HepG2 (cell line): ENCODE data around the gene PARP8. TPM values are rescaled to one million over a fixed set of nuclear protein-coding genes. Genes with fewer than 3 reads are reported as not detected.

Experiments
- ATAC-seq: fragments of 200-7000 bp; cut with Tn5 transposase; 3 replicates; pipeline ENCODE4 v1.9.1; 2020; ENCODE audit warnings: mild to moderate bottlenecking, moderate library complexity
- BruUV-seq: library from RNA; stranded (reverse); fragments of 400-500 nt; replicated peaks from 2 replicates; lab custom pipeline; 2021; lab: Mats Ljungman, UMichigan
- CTCF ChIA-PET: fragments of 300-600 bp; formaldehyde crosslinking; extraction: SDS; loops from one replicate; lab custom pipeline; 2021; ENCODE audit warnings: low total read pairs, inconsistent platforms, low intra/inter-chr PET ratio; lab: Yijun Ruan, JAX
- POLR2A ChIA-PET: fragments of 350-600 bp; sonication (Branson Sonifier 250); formaldehyde crosslinking; loops from one replicate; lab custom pipeline; 2020; ENCODE audit warnings: antibody characterized with exemption, inconsistent platforms; lab: Yijun Ruan, JAX
- DNase-seq: peaks from one replicate; pipeline ENCODE4 v3.0.0-alpha.2; 2015; ENCODE audit warnings: low spot score
- FAIRE-seq: peaks from 3 replicates; lab custom pipeline; 2011; peaks lifted over from hg19 to GRCh38; lab: Jason Lieb, UNC
- H2AFZ ChIP-seq: one replicate; pipeline ENCODE4 v1.6.1; 2011; ENCODE audit warnings: low read length, inconsistent platforms
- H3K27ac ChIP-seq: fragments of 300-600 bp; 3 replicates; pipeline ENCODE4 v1.8.0; 2011; ENCODE audit warnings: mixed run types, mild to moderate bottlenecking, mixed read lengths, low read length, inconsistent platforms; ENCODE audit not compliant: insufficient read depth; ENCODE audit errors: extremely low read length
- H3K27me3 ChIP-seq, 2 experiments: fragments of 200-600 bp in 1 of 2; 2 replicates in 1 of 2; 3 replicates in 1 of 2; pipeline versions ENCODE4 v1.6.0 to v1.8.0; 2011; ENCODE audit warnings: low read length in 2 of 2, mild to moderate bottlenecking in 2 of 2, moderate library complexity in 2 of 2, inconsistent platforms in 1 of 2; ENCODE audit not compliant: insufficient read depth in 2 of 2, control insufficient read depth in 1 of 2
- H3K36me3 ChIP-seq, 2 experiments: fragments of 200-600 bp in 1 of 2; replicated peaks in 1 of 2; 2 replicates in 1 of 2; 3 replicates in 1 of 2; pipeline versions ENCODE4 v1.5.1 to v1.8.0; 2011; ENCODE audit warnings: low read length in 2 of 2, inconsistent platforms in 1 of 2; ENCODE audit not compliant: insufficient read depth in 2 of 2, control insufficient read depth in 1 of 2
- H3K4me1 ChIP-seq: 2 replicates; pipeline ENCODE4 v1.5.1; 2012; ENCODE audit warnings: low read length, inconsistent platforms; ENCODE audit not compliant: insufficient read depth
- H3K4me2 ChIP-seq: 2 replicates; pipeline ENCODE4 v1.6.0; 2011; ENCODE audit warnings: low read depth, low read length, inconsistent platforms
- H3K4me3 ChIP-seq, 3 experiments: fragments of 200-600 bp in 1 of 3; sonication (generic), shearing (Covaris generic) in 1 of 3; replicated peaks in 1 of 3; 2 replicates each; pipeline ENCODE4 v1.5.1; 2011 to 2016; ENCODE audit warnings: low read length in 3 of 3, inconsistent platforms in 2 of 3, low read depth in 2 of 3, mild to moderate bottlenecking in 2 of 3, control low read depth in 1 of 3, mixed read lengths in 1 of 3; ENCODE audit not compliant: insufficient read depth in 1 of 3
- H3K79me2 ChIP-seq: one replicate; pipeline ENCODE4 v1.6.1; 2011; ENCODE audit warnings: low read length, inconsistent platforms; ENCODE audit not compliant: insufficient read depth
- H3K9ac ChIP-seq: 2 replicates; pipeline ENCODE4 v1.6.0; 2011; ENCODE audit warnings: mild to moderate bottlenecking, low read depth, low read length, inconsistent platforms; ENCODE audit not compliant: insufficient read depth
- H3K9me3 ChIP-seq: 2 replicates; pipeline ENCODE4 v1.5.1; 2012; ENCODE audit warnings: mild to moderate bottlenecking, low read length
- H4K20me1 ChIP-seq: 2 replicates; pipeline ENCODE4 v1.6.0; 2011; ENCODE audit warnings: inconsistent platforms, mild to moderate bottlenecking, low read length, moderate library complexity; ENCODE audit not compliant: insufficient read depth
- CHD2 ChIP-seq: IDR thresholded peaks from 2 replicates; pipeline ENCODE4 v1.6.1; 2011; ENCODE audit warnings: low read depth, low read length, improper control_type of control experiment
- MEF2D ChIP-seq: sonication (generic); formaldehyde crosslinking; IDR thresholded peaks from 2 replicates; pipeline ENCODE4 v1.5.1; 2020; ENCODE audit warnings: mild to moderate bottlenecking, missing genetic modification reagents
- PCBP2 ChIP-seq: fragments of 200-400 bp; formaldehyde crosslinking; optimal IDR thresholded peaks from 2 replicates; pipeline ENCODE3; 2018; ENCODE audit warnings: low read length, low read depth; ENCODE audit not compliant: poor library complexity, severe bottlenecking
- SYNCRIP ChIP-seq: fragments of 200-400 bp; formaldehyde crosslinking; IDR thresholded peaks from 2 replicates; pipeline ENCODE4 v1.6.1; 2018; ENCODE audit warnings: mild to moderate bottlenecking, low read depth, low read length; ENCODE audit not compliant: insufficient read depth
- TAF15 ChIP-seq: fragments of 200-400 bp; formaldehyde crosslinking; IDR thresholded peaks from one replicate; pipeline ENCODE4 v1.6.1; 2018; ENCODE audit warnings: mild to moderate bottlenecking, low read depth, low read length; ENCODE audit not compliant: poor library complexity, severe bottlenecking
- TEAD3 ChIP-seq: optimal IDR thresholded peaks from 2 replicates; pipeline ENCODE3; 2016; ENCODE audit warnings: borderline replicate concordance
- ZBTB7B ChIP-seq: sonication (generic); formaldehyde crosslinking; IDR thresholded peaks from 2 replicates; pipeline ENCODE4 v1.4.0; 2020; ENCODE audit warnings: missing genetic modification reagents
- ZNF552 ChIP-seq: sonication (generic); formaldehyde crosslinking; IDR thresholded peaks from 2 replicates; pipeline ENCODE4 v1.9.0; 2022; ENCODE audit warnings: missing genetic modification reagents, mild to moderate bottlenecking, borderline replicate concordance
- ZNF724P ChIP-seq: sonication (generic); formaldehyde crosslinking; IDR thresholded peaks from 2 replicates; pipeline ENCODE4 v1.8.0; 2022; ENCODE audit warnings: missing genetic modification reagents, borderline replicate concordance
- ZNF772 ChIP-seq: sonication (generic); formaldehyde crosslinking; IDR thresholded peaks from 2 replicates; pipeline ENCODE4 v1.5.0; 2020; ENCODE audit warnings: mild to moderate bottlenecking, missing genetic modification reagents
- WGBS: methylation state at CpG from one replicate; pipeline ENCODE4 v1.1.6; 2017; ENCODE audit warnings: low lambda C conversion rate; 5-methylcytosine and 5-hydroxymethylcytosine counted together
- in situ Hi-C: cut with HindIII; loops from 2 replicates; pipeline ENCODE4 v1.10.0; 2017; ENCODE audit warnings: low pct_unique_long_range_greater_than_20kb; ENCODE audit not compliant: extremely low pct_ligation_motif_present
- intact Hi-C: fragments of 100-400 bp; cut with micrococcal nuclease; formaldehyde crosslinking; loops from one replicate; pipeline ENCODE4 v1.10.0; 2022; ENCODE audit not compliant: unreplicated experiment
- polyA plus RNA-seq, 8 experiments: library from polyadenylated mRNA; depleted of rRNA in 3 of 8; stranded (reverse) in 7 of 8; unstranded in 1 of 8; fragments of >200 nt; fragmentation: Illumina TruSeq in 4 of 8; extraction: Trizol in 4 of 8; gene quantifications; 2 replicates each; pipeline versions ENCODE4 v1.2.1 to v1.2.3, GENCODE V29; 2011 to 2016; ENCODE audit warnings: low read depth in 4 of 8, missing spikeins in 1 of 8, mixed read lengths in 1 of 8; ENCODE audit not compliant: insufficient read depth in 1 of 8
- total RNA-seq, 5 experiments: library from RNA; depleted of rRNA; stranded (reverse); fragments of >200 nt; fragmentation: Illumina TruSeq; extraction: Trizol; gene quantifications; 2 replicates each; pipeline ENCODE4 v1.2.3, GENCODE V29; 2016; ENCODE audit warnings: low read depth in 1 of 5
- TF ChIP-seq, protein P1 (sequence below): sonication (generic); formaldehyde crosslinking; IDR thresholded peaks from 2 replicates; pipeline ENCODE4 v1.5.0; 2020; ENCODE audit warnings: missing genetic modification reagents
- TF ChIP-seq, protein P2 (sequence below): sonication (generic); formaldehyde crosslinking; IDR thresholded peaks from 2 replicates; pipeline ENCODE4 v1.9.0; 2021; ENCODE audit warnings: mild to moderate bottlenecking, missing genetic modification reagents
- TF ChIP-seq, protein P3 (sequence below): IDR thresholded peaks from 2 replicates; pipeline ENCODE4 v1.6.1; 2016; ENCODE audit warnings: mild to moderate bottlenecking

The PARP8 gene
- total and polyA plus RNA-seq, 2 of the 13 experiments (the other 11 are each of a cell fraction or from before 2014, with no cell fraction given) = 0.11 to 0.29 TPM

DNA sequence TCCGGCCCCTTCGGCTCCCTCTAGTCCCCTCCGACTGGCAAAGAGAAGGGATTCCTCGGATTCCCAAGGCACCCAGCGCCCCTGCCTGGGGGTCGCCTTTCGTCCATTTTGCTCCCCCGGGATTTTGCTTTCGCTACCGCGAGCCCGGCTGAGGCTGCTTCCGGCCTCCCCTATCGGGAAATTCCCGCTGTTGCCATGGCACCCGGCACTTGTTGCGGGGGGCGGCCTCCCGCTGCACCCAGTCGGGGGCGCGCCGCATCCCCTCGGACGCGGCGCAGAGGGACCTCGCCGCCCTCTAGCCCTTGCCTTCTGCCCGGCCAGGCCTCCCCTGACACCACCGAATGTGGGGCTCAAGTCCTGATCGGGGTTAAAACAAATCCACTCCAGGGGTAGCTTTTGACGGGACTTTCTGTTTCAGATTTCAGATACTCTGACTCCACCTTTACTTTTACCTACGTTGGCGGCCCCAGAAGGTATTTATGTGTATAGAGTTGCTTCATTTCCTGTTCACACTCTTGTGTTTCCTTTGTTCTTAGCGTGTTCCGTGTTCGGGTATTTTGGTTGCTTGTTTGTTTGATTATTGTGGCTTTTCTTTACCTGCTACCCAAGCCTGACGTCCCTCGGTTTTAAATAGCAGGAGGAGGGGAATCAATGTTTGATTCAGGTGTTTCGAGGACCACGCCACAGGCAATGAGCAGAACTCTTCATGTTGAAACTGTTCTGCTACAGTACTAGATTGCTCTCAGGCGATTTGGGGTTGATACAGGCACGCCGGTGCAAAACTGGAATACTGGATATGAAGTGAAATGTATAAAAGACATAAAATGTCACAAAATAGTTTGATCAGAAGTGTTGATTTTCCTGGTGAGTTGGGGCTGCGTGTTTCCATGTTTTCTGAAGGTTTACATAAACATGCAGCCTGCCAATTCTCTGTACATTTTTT lies 1.5 kb downstream of the PARP8 start:
- Histone ChIP-seq H3K4me1 (no peaks in the 10 kb centered on the region), H3K9me3 (no peaks in the 10 kb centered on the region), H3K27me3 (peaks cover 0 to 15% of the 10 kb centered on the region in 2 experiments; a peak in 2 of 5 replicates), H3K79me2 (no peaks in the 10 kb centered on the region), H2AFZ (peak overlapping the region; percentile 90), H4K20me1 (no peaks in the 10 kb centered on the region), H3K36me3 (no peaks in the 10 kb centered on the region), H3K4me2 (peak overlapping the region; percentile 94), H3K27ac (no peak overlapping the region), H3K4me3 (peak overlapping the region; percentile 62 to 72 (median 63)), H3K9ac (0 out of 2 replicates have a peak overlapping the region, but pooled peaks have one; percentile 22)
- DNase-seq = no peak
- intact Hi-C loops (no loop called here), in situ Hi-C loops (no loop called here)
- no TSS peak for BruUV-seq
- ChIA-PET POLR2A (no interaction called here), CTCF (no interaction called here)
- no peak for FAIRE-seq
- peak; percentile 66 for ATAC-seq
- WGBS = 5% methylated on average over 25 of the region's 46 CpGs
- TF ChIP-seq ZNF552 (CRISPR knock-in tag) (no peak), PCBP2 (no peak), ZNF724P (CRISPR knock-in tag) (no peak), TAF15 (peak; percentile 6), ZNF772 (CRISPR knock-in tag) (no peak), CHD2 (0 out of 2 replicates have a peak, but pooled peaks have one; percentile 31), SYNCRIP (no peak), MEF2D (no peak), TEAD3 (no peak), ZBTB7B (CRISPR knock-in tag) (0 out of 2 replicates have a peak, but pooled peaks have one; percentile 60)
- TF ChIP-seq, protein P1, sequence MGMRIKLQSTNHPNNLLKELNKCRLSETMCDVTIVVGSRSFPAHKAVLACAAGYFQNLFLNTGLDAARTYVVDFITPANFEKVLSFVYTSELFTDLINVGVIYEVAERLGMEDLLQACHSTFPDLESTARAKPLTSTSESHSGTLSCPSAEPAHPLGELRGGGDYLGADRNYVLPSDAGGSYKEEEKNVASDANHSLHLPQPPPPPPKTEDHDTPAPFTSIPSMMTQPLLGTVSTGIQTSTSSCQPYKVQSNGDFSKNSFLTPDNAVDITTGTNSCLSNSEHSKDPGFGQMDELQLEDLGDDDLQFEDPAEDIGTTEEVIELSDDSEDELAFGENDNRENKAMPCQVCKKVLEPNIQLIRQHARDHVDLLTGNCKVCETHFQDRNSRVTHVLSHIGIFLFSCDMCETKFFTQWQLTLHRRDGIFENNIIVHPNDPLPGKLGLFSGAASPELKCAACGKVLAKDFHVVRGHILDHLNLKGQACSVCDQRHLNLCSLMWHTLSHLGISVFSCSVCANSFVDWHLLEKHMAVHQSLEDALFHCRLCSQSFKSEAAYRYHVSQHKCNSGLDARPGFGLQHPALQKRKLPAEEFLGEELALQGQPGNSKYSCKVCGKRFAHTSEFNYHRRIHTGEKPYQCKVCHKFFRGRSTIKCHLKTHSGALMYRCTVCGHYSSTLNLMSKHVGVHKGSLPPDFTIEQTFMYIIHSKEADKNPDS (CRISPR knock-in tag) = no peak
- TF ChIP-seq, protein P2, sequence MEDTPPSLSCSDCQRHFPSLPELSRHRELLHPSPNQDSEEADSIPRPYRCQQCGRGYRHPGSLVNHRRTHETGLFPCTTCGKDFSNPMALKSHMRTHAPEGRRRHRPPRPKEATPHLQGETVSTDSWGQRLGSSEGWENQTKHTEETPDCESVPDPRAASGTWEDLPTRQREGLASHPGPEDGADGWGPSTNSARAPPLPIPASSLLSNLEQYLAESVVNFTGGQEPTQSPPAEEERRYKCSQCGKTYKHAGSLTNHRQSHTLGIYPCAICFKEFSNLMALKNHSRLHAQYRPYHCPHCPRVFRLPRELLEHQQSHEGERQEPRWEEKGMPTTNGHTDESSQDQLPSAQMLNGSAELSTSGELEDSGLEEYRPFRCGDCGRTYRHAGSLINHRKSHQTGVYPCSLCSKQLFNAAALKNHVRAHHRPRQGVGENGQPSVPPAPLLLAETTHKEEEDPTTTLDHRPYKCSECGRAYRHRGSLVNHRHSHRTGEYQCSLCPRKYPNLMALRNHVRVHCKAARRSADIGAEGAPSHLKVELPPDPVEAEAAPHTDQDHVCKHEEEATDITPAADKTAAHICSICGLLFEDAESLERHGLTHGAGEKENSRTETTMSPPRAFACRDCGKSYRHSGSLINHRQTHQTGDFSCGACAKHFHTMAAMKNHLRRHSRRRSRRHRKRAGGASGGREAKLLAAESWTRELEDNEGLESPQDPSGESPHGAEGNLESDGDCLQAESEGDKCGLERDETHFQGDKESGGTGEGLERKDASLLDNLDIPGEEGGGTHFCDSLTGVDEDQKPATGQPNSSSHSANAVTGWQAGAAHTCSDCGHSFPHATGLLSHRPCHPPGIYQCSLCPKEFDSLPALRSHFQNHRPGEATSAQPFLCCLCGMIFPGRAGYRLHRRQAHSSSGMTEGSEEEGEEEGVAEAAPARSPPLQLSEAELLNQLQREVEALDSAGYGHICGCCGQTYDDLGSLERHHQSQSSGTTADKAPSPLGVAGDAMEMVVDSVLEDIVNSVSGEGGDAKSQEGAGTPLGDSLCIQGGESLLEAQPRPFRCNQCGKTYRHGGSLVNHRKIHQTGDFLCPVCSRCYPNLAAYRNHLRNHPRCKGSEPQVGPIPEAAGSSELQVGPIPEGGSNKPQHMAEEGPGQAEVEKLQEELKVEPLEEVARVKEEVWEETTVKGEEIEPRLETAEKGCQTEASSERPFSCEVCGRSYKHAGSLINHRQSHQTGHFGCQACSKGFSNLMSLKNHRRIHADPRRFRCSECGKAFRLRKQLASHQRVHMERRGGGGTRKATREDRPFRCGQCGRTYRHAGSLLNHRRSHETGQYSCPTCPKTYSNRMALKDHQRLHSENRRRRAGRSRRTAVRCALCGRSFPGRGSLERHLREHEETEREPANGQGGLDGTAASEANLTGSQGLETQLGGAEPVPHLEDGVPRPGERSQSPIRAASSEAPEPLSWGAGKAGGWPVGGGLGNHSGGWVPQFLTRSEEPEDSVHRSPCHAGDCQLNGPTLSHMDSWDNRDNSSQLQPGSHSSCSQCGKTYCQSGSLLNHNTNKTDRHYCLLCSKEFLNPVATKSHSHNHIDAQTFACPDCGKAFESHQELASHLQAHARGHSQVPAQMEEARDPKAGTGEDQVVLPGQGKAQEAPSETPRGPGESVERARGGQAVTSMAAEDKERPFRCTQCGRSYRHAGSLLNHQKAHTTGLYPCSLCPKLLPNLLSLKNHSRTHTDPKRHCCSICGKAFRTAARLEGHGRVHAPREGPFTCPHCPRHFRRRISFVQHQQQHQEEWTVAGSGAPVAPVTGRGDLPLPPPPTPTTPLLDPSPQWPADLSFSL (CRISPR knock-in tag) = no peak
- TF ChIP-seq, protein P3, sequence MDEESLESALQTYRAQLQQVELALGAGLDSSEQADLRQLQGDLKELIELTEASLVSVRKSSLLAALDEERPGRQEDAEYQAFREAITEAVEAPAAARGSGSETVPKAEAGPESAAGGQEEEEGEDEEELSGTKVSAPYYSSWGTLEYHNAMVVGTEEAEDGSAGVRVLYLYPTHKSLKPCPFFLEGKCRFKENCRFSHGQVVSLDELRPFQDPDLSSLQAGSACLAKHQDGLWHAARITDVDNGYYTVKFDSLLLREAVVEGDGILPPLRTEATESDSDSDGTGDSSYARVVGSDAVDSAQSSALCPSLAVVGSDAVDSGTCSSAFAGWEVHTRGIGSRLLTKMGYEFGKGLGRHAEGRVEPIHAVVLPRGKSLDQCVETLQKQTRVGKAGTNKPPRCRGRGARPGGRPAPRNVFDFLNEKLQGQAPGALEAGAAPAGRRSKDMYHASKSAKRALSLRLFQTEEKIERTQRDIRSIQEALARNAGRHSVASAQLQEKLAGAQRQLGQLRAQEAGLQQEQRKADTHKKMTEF (CRISPR knock-in tag) = 0 out of 2 replicates have a peak, but pooled peaks have one; percentile 15
